Ascending aorta (tissue), 2 donors: ENCODE data around the gene RBMXL2. TPM values are rescaled to one million over a fixed set of nuclear protein-coding genes. Genes with fewer than 3 reads are reported as not detected.
A peak's percentile ranks its signal among the peaks of the same experiment; 100 is the strongest.

Experiments used
- DNase-seq, 2 donors: peaks; one replicate each; pipeline ENCODE4 v3.0.0-alpha.2; 2019; ENCODE audit warnings: low spot score in 2 of 2
- H3K27ac ChIP-seq, 2 donors: fragments of 200-600 bp; sonication (generic); one replicate each; pipeline ENCODE4 v1.5.1; 2016 to 2017; ENCODE audit warnings: mild to moderate bottlenecking in 1 of 2
- H3K27me3 ChIP-seq: fragments of 200-600 bp; sonication (generic); one replicate; pipeline ENCODE4 v1.5.1; 2017
- H3K36me3 ChIP-seq, 2 donors: fragments of 200-600 bp; sonication (generic); one replicate each; pipeline ENCODE4 v1.5.1; 2016
- H3K4me1 ChIP-seq, 2 donors: fragments of 200-600 bp; sonication (generic); one replicate each; pipeline ENCODE4 v1.5.1; 2016 to 2017; ENCODE audit warnings: mild to moderate bottlenecking in 1 of 2
- H3K4me3 ChIP-seq, 2 donors: fragments of 200-600 bp; sonication (generic); one replicate each; pipeline ENCODE4 v1.5.1; 2016 to 2017; ENCODE audit warnings: mild to moderate bottlenecking in 1 of 2
- H3K9me3 ChIP-seq, 2 donors: fragments of 200-600 bp; sonication (generic); one replicate each; pipeline ENCODE4 v1.5.1; 2016
- CTCF ChIP-seq, 3 experiments: fragments of 200-600 bp in 2 of 3; fragments of 450-650 bp in 1 of 3; sonication (generic) in 2 of 3; IDR thresholded peaks; one replicate each; pipeline ENCODE4 v1.5.1; 2016 to 2019; ENCODE audit warnings: antibody characterized with exemption in 3 of 3, mild to moderate bottlenecking in 1 of 3, moderate library complexity in 1 of 3
- intact Hi-C: fragments of 100-400 bp; cut with DNase I; formaldehyde crosslinking; loops from one replicate; pipeline ENCODE4 v1.15.1; 2023
- total RNA-seq: library from RNA; depleted of rRNA; stranded (reverse); fragments of >200 nt; gene quantifications from one replicate; pipeline ENCODE4 v1.1.0, GENCODE V29; 2016

Gene RBMXL2
- total RNA-seq, 1 donor from 2014 or later: not detected

- no peak for TF ChIP-seq CTCF (IDR thresholded peaks at IDR 0.05)
Measured at GRCh38 chr11:7080900-7081299, 7.9 kb upstream of the RBMXL2 start.

GRCh38 chr11:7081441-7081840, 7.4 kb upstream of the RBMXL2 start:
- intact Hi-C loops: no loop called here
- no peak overlapping the region for H3K4me3 ChIP-seq
- no peak for DNase-seq

More at GRCh38 chr11:7080900-7081299, 7.9 kb upstream of the RBMXL2 start:
- no peaks in the 10 kb centered on the region for H3K4me1 ChIP-seq
- no peaks in the 10 kb centered on the region for H3K27me3 ChIP-seq
- no peaks in the 10 kb centered on the region for H3K9me3 ChIP-seq
- DNase-seq: no peak
- H3K27ac ChIP-seq: no peak overlapping the region
- intact Hi-C loops: no loop called here
- H3K4me3 ChIP-seq: no peak overlapping the region
- H3K36me3 ChIP-seq: no peaks in the 10 kb centered on the region

DNA sequence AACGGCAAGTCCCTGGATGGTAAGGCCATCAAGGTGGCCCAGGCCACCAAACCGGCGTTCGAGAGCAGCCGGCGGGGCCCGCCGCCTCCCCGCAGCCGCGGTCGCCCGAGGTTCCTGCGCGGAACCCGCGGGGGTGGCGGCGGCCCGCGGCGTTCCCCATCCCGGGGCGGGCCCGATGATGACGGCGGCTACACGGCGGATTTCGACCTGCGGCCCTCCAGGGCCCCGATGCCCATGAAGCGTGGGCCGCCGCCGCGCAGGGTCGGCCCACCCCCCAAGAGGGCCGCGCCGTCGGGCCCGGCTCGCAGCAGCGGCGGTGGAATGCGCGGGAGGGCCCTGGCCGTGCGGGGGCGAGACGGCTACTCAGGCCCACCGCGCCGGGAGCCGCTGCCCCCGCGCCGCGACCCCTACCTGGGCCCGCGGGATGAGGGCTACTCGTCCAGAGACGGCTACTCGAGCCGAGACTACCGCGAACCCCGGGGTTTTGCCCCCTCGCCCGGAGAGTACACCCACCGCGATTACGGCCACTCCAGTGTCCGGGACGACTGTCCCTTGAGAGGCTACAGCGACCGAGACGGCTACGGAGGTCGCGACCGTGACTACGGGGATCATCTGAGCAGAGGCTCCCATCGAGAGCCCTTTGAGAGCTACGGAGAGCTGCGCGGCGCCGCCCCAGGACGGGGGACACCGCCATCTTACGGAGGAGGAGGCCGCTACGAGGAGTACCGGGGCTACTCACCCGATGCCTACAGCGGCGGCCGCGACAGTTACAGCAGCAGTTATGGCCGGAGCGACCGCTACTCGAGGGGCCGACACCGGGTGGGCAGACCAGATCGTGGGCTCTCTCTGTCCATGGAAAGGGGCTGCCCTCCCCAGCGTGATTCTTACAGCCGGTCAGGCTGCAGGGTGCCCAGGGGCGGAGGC, 792 bp downstream of the RBMXL2 start:
- Histone ChIP-seq H3K27ac (no peak overlapping the region), H3K9me3 (no peaks in the 10 kb centered on the region), H3K27me3 (no peaks in the 10 kb centered on the region), H3K36me3 (no peaks in the 10 kb centered on the region), H3K4me1 (no peaks in the 10 kb centered on the region), H3K4me3 (no peak overlapping the region)
- no peak for TF ChIP-seq CTCF (IDR thresholded peaks at IDR 0.05)
- intact Hi-C loops: no loop called here
- no peak for DNase-seq

More at GRCh38 chr11:7081441-7081840, 7.4 kb upstream of the RBMXL2 start:
- H3K36me3 ChIP-seq: no peaks in the 10 kb centered on the region
- H3K4me1 ChIP-seq: no peaks in the 10 kb centered on the region
- H3K27ac ChIP-seq: no peak overlapping the region
- H3K9me3 ChIP-seq: no peaks in the 10 kb centered on the region
- TF ChIP-seq CTCF (IDR thresholded peaks at IDR 0.05): no peak
- H3K27me3 ChIP-seq: no peaks in the 10 kb centered on the region

DNA sequence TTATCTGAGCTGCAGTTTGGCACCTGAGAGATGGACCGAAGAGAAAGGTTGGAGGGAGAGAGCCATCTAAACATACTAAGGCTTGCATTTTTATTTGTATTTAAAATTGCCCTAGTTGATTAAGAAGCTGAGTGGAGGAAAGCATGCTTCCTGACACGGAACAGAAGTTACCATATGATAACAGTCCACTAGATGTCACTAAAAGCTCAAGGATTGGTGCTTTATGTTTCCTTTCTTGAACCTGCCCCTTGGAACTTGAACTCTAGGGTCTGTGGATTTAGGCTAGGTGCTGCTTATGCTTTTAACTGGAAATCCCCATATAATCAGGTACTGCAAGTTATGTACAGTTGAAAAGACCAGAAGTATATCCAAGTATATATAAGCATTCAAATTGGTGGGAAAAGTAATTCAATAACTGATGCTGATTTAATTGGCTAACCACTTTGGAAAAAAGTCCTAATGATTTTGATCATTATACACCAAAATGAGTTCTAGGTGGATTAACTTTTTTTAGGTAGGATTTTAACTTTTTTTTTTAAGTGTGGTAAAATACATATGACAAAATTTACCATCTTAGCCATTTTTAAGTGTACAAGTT, 9.5 kb downstream of the RBMXL2 start:
- TF ChIP-seq CTCF (IDR thresholded peaks at IDR 0.05): peak; percentile 20 to 40 (median 36)
- Histone ChIP-seq H3K9me3 (no peaks in the 10 kb centered on the region), H3K27me3 (no peaks in the 10 kb centered on the region), H3K4me3 (no peak overlapping the region), H3K4me1 (no peaks in the 10 kb centered on the region), H3K27ac (no peak overlapping the region), H3K36me3 (no peaks in the 10 kb centered on the region)
- no peak for DNase-seq
- intact Hi-C loops: loop anchor here (2.0 kb wide), 1 partner anchor 344 kb away; no protein-coding TSS in a partner anchor

DNA sequence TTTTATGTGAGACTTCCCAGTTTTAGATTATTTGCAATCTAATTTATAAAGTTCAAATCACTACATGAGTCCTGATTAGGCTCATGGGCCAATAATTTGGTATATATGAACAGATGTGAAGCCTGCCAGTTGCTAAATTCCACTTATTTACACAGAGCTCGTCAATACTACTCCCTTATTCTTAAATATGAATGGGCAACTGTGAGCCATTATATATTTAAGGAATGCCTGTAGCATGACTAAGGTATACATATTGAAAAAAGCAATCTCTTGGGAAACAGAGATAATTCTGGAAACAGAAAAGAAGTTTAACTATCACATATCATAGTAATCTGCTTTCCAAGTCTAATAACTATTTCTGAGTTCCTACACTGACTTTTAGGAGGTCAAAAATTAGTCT, 27.0 kb downstream of the RBMXL2 start:
- Histone ChIP-seq H3K27me3 (no peaks in the 10 kb centered on the region), H3K27ac (no peak overlapping the region), H3K4me1 (no peaks in the 10 kb centered on the region), H3K36me3 (no peaks in the 10 kb centered on the region), H3K4me3 (no peak overlapping the region), H3K9me3 (no peaks in the 10 kb centered on the region)
- DNase-seq: no peak
- TF ChIP-seq CTCF (IDR thresholded peaks at IDR 0.05): no peak
- intact Hi-C loops: no loop called here
